GM12874 (cell line): ENCODE results near the gene GGTLC2.

ENCODE experiments used
- CTCF ChIP-seq: IDR thresholded peaks from 2 replicates; pipeline ENCODE4 v1.5.1; 2011; ENCODE audit warnings: low read depth, mild to moderate bottlenecking, control low read depth, low read length, moderate library complexity; ENCODE audit not compliant: insufficient read depth

The GGTLC2 gene

DNA sequence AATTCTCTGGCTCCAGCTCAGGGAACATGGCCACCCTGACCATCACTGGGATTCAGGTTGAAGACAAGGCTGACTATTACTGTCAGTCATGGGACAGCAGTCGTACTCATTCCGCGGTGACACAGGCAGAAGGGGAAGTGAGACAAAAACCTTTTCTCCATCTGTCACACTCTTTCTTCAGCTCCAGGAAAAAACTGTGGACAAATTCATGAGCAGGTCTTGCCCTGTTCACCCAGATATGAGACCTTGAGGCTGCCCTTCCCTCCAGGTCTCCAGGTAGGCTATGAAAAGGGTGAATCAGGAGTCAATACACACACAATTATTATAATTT is 39.4 kb upstream of the GGTLC2 start:
- no peak for TF ChIP-seq CTCF

GRCh38 chr22:22609291-22609690 is 35.1 kb upstream of the GGTLC2 start:
- TF ChIP-seq CTCF = no peak

DNA sequence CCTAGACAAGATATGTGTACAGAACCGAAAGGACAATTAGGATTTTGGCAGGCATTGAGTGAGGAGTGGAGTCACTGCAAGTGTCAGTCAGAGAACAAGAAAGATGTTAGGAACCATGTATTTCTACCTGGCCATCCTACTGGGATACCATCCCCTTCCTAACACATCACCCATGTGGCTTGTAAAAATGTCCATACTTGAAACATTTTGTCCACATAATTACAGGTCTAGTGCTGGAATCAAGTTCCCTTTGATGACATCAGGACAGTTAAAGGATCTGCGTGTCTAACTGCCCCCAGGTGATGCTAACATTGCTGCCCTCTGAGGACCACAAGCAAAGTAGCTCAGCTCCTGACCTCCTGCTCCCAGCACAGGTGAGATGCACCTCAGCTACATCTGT is 31.9 kb upstream of the GGTLC2 start:
- TF ChIP-seq CTCF = no peak

GRCh38 chr22:22614065-22614464 is 30.3 kb upstream of the GGTLC2 start:
- TF ChIP-seq CTCF = no peak

GRCh38 chr22:22616636-22617035 is 27.8 kb upstream of the GGTLC2 start:
- no peak for TF ChIP-seq CTCF

GRCh38 chr22:22618448-22618847 is 26.0 kb upstream of the GGTLC2 start:
- no peak for TF ChIP-seq CTCF

GRCh38 chr22:22618923-22619322 is 25.5 kb upstream of the GGTLC2 start:
- TF ChIP-seq CTCF = no peak
